Stimulated activated CD4-positive, alpha-beta T cell treated with anti-CD3 and anti-CD28 coated beads, TNF-alpha, amount 100 ng/mL, for 24 hours (primary cell): ENCODE measurements around the gene NEDD8.
"Not testable (repeated sequence)": the region's sequence is repeated elsewhere in the genome, so short reads cannot be mapped to it uniquely, and the experiment has no call there.

ENCODE experiments used
- DNase-seq, 3 experiments: peaks; one replicate each; pipeline ENCODE4 v3.0.0-alpha.2; 2020; ENCODE audit warnings: low read depth in 3 of 3

NEDD8 gene

GRCh38 chr14:24222987-24223386 is 9.2 kb downstream of the NEDD8 start:
- DNase-seq = not testable (repeated sequence)

GRCh38 chr14:24219521-24219920 is 12.6 kb downstream of the NEDD8 start:
- no peak for DNase-seq

- no peak for DNase-seq
Observed at GRCh38 chr14:24219080-24219479, 13.1 kb downstream of the NEDD8 start.

GRCh38 chr14:24216876-24217275 is 15.3 kb downstream of the NEDD8 start:
- not testable (repeated sequence) for DNase-seq

- no peak for DNase-seq
Observed at GRCh38 chr14:24216345-24216699, 15.8 kb downstream of the NEDD8 start.

- DNase-seq = peak; percentile 67 to 81 (median 68)
Observed at GRCh38 chr14:24215495-24216344, 16.4 kb downstream of the NEDD8 start, which contains the start of gene MDP1. Gene MDP1, minus strand, starts transcription at chr14:24216066. Its CDS starts 111 bp downstream, at chr14:24215955.

GRCh38 chr14:24213866-24214662 is 18.1 kb downstream of the NEDD8 start:
- no peak for DNase-seq

GRCh38 chr14:24212924-24213865 is 19.0 kb downstream of the NEDD8 start, which contains the start of gene CHMP4A:
Gene CHMP4A, minus strand, starts transcription at chr14:24213488. Its CDS starts 49 bp downstream, at chr14:24213439.
- peak; percentile 90 to 97 (median 94) for DNase-seq

GRCh38 chr14:24211311-24211710 is 20.9 kb downstream of the NEDD8 start:
- DNase-seq = no peak

- no peak for DNase-seq
Observed at GRCh38 chr14:24207625-24208024, 24.5 kb downstream of the NEDD8 start.

GRCh38 chr14:24207104-24207551 is 25.0 kb downstream of the NEDD8 start:
- DNase-seq = no peak

- no peak for DNase-seq
Observed at GRCh38 chr14:24206260-24207103, 25.7 kb downstream of the NEDD8 start.

GRCh38 chr14:24204163-24205146 is 27.7 kb downstream of the NEDD8 start:
- no peak for DNase-seq

GRCh38 chr14:24203249-24203886 is 28.8 kb downstream of the NEDD8 start:
- DNase-seq = not testable (repeated sequence)

- not testable (repeated sequence) for DNase-seq
Observed at GRCh38 chr14:24202538-24202937, 29.6 kb downstream of the NEDD8 start.

- DNase-seq = no peak
Observed at GRCh38 chr14:24198814-24199524, 33.2 kb downstream of the NEDD8 start.

GRCh38 chr14:24197056-24197450 is 35.1 kb downstream of the NEDD8 start:
- DNase-seq = no peak
